PC-9 (cell line): ENCODE data around the gene MGLL. TPM values are rescaled to one million over a fixed set of nuclear protein-coding genes. Genes with fewer than 3 reads are reported as not detected.

ENCODE experiments used
- BruUV-seq: library from RNA; stranded (reverse); fragments of 400-500 nt; replicated peaks from 2 replicates; lab custom pipeline; 2021; lab: Mats Ljungman, UMichigan
- CTCF ChIA-PET: fragments of 300-600 bp; sonication (Branson Sonifier 250); formaldehyde crosslinking; loops from one replicate; lab custom pipeline; 2022; ENCODE audit warnings: antibody characterized with exemption; lab: Charles Lee
- POLR2A ChIA-PET: fragments of 300-600 bp; sonication (Branson Sonifier 250); formaldehyde crosslinking; loops from one replicate; lab custom pipeline; 2022; ENCODE audit warnings: antibody characterized with exemption; ENCODE audit not compliant: unreplicated experiment; lab: Charles Lee
- DNase-seq, 2 experiments: peaks; one replicate each; pipeline versions ENCODE4 v3.0.0 to v3.0.0-alpha.2; 2015 to 2022; ENCODE audit warnings: mixed read lengths in 1 of 2
- H2AFZ ChIP-seq: fragments of 200-600 bp; sonication (generic); 2 replicates; pipeline ENCODE4 v1.8.1; 2017; ENCODE audit warnings: antibody characterized with exemption
- H3F3A ChIP-seq: fragments of 200-600 bp; sonication (generic); 2 replicates; pipeline ENCODE4 v1.8.1; 2017; ENCODE audit warnings: antibody characterized with exemption, mild to moderate bottlenecking, low read depth; ENCODE audit not compliant: insufficient read depth
- H3K27ac ChIP-seq: fragments of 200-600 bp; sonication (generic); 2 replicates; pipeline ENCODE4 v1.6.1; 2016; ENCODE audit warnings: mixed run types
- H3K27me3 ChIP-seq: fragments of 200-600 bp; sonication (generic); 2 replicates; pipeline ENCODE4 v1.6.1; 2016; ENCODE audit warnings: low read depth, mixed run types; ENCODE audit not compliant: insufficient read depth
- H3K36me3 ChIP-seq: fragments of 200-600 bp; sonication (generic); 2 replicates; pipeline ENCODE4 v1.6.1; 2016; ENCODE audit warnings: low read depth, mixed run types
- H3K4me1 ChIP-seq: fragments of 200-600 bp; sonication (generic); replicated peaks from 2 replicates; pipeline ENCODE4 v1.6.1; 2016; ENCODE audit warnings: mixed run types; ENCODE audit not compliant: insufficient read depth
- H3K4me2 ChIP-seq: fragments of 200-600 bp; sonication (generic); 2 replicates; pipeline ENCODE4 v1.6.1; 2017; ENCODE audit warnings: mixed run types
- H3K4me3 ChIP-seq: fragments of 200-600 bp; sonication (generic); 2 replicates; pipeline ENCODE4 v1.6.1; 2016; ENCODE audit warnings: mixed run types
- H3K79me2 ChIP-seq: fragments of 200-600 bp; sonication (generic); 2 replicates; pipeline ENCODE4 v1.6.1; 2017; ENCODE audit warnings: low read depth, mixed run types
- H3K9me2 ChIP-seq: fragments of 200-600 bp; sonication (generic); 2 replicates; pipeline ENCODE4 v1.8.1; 2017; ENCODE audit warnings: mild to moderate bottlenecking; ENCODE audit not compliant: insufficient read depth
- H3K9me3 ChIP-seq: fragments of 200-600 bp; sonication (generic); 2 replicates; pipeline ENCODE4 v1.8.1; 2016; ENCODE audit warnings: low read depth; ENCODE audit not compliant: insufficient read depth
- H4K20me1 ChIP-seq: fragments of 200-600 bp; sonication (generic); 2 replicates; pipeline ENCODE4 v1.8.1; 2017; ENCODE audit not compliant: insufficient read depth
- CTCF ChIP-seq: fragments of 200-600 bp; sonication (generic); conservative IDR thresholded peaks from 2 replicates; pipeline ENCODE4 v1.6.1; 2017; ENCODE audit warnings: mixed run types, antibody characterized with exemption, mild to moderate bottlenecking, moderate library complexity
- EZH2 ChIP-seq: fragments of 200-600 bp; sonication (generic); IDR thresholded peaks from 2 replicates; pipeline ENCODE4 v1.8.0; 2017; ENCODE audit warnings: antibody characterized with exemption, low read depth
- intact Hi-C: fragments of 100-400 bp; cut with micrococcal nuclease; formaldehyde crosslinking; loops from one replicate; pipeline ENCODE4 v1.10.0; 2022; ENCODE audit not compliant: unreplicated experiment
- total RNA-seq: library from RNA; stranded (reverse); gene quantifications from 2 replicates; pipeline ENCODE4 v1.2.3, GENCODE V29; 2021

The MGLL gene
- total RNA-seq, 1 experiment from 2014 or later, result 30.7 TPM

GRCh38 chr3:127790882-127791183, 31.5 kb downstream of the MGLL start:
- H2AFZ ChIP-seq, result no peak overlapping the region
- H3K27ac ChIP-seq, result peak overlapping the region; percentile 54
- H3K79me2 ChIP-seq, result no peaks in the 10 kb centered on the region
- peak overlapping the region; percentile 58 for H3K4me2 ChIP-seq
- peaks cover 23% of the 10 kb centered on the region for H3F3A ChIP-seq
- no peaks in the 10 kb centered on the region for H3K27me3 ChIP-seq
- BruUV-seq, result no TSS peak
- no peaks in the 10 kb centered on the region for H4K20me1 ChIP-seq
- H3K9me2 ChIP-seq, result no peaks in the 10 kb centered on the region
- ChIA-PET CTCF (interaction anchor here (0.6 to 1.3 kb wide), 8 partner anchors 26 to 293 kb away, joined by 3 to 19 read pairs (median 5); no protein-coding TSS in a partner anchor), POLR2A (interaction anchor here (0.6 to 0.8 kb wide), 4 partner anchors 9 to 202 kb away, joined by 3 to 5 read pairs (median 4); no protein-coding TSS in a partner anchor)
- no peak for DNase-seq
- intact Hi-C loops, result loop anchor here (1.0 to 10.0 kb wide), 5 partner anchors 26 to 264 kb away; partner anchors contain the start of gene SEC61A1
- H3K4me1 ChIP-seq, result peaks cover 30% of the 10 kb centered on the region
- H3K9me3 ChIP-seq, result no peaks in the 10 kb centered on the region
- H3K4me3 ChIP-seq, result no peak overlapping the region
- peaks cover 5% of the 10 kb centered on the region for H3K36me3 ChIP-seq
- no peak for TF ChIP-seq CTCF
- no peak for TF ChIP-seq EZH2

GRCh38 chr3:127789990-127790881, 32.1 kb downstream of the MGLL start:
- Histone ChIP-seq H4K20me1 (no peaks in the 10 kb centered on the region), H3K36me3 (peaks cover 5% of the 10 kb centered on the region), H3K79me2 (no peaks in the 10 kb centered on the region), H3K9me2 (no peaks in the 10 kb centered on the region), H3K4me1 (peaks cover 30% of the 10 kb centered on the region), H3K9me3 (no peaks in the 10 kb centered on the region), H3F3A (peaks cover 23% of the 10 kb centered on the region), H3K4me2 (peak overlapping the region; percentile 58), H3K27ac (peak overlapping the region; percentile 54), H3K4me3 (no peak overlapping the region), H3K27me3 (no peaks in the 10 kb centered on the region), H2AFZ (no peak overlapping the region)
- CTCF ChIA-PET, result interaction anchor here (0.6 to 1.3 kb wide), 9 partner anchors 27 to 294 kb away, joined by 3 to 19 read pairs (median 5); no protein-coding TSS in a partner anchor
- no peak for DNase-seq
- no peak for TF ChIP-seq CTCF
- no peak for TF ChIP-seq EZH2
- POLR2A ChIA-PET, result interaction anchor here (0.6 to 0.8 kb wide), 3 partner anchors 9 to 21 kb away, joined by 3 to 5 read pairs (median 4); no protein-coding TSS in a partner anchor
- BruUV-seq, result no TSS peak
- intact Hi-C loops, result loop anchor here (10.0 kb wide), 1 partner anchor 265 kb away; the partner anchor contains the start of gene SEC61A1

GRCh38 chr3:127789051-127789450, 33.3 kb downstream of the MGLL start:
- Histone ChIP-seq H3K27me3 (no peaks in the 10 kb centered on the region), H3K9me2 (no peaks in the 10 kb centered on the region), H3F3A (peaks cover 23% of the 10 kb centered on the region), H3K4me3 (no peak overlapping the region), H3K4me2 (no peak overlapping the region), H3K4me1 (peaks cover 30% of the 10 kb centered on the region), H3K36me3 (no peaks in the 10 kb centered on the region), H4K20me1 (no peaks in the 10 kb centered on the region), H3K9me3 (no peaks in the 10 kb centered on the region), H3K27ac (no peak overlapping the region), H3K79me2 (no peaks in the 10 kb centered on the region), H2AFZ (no peak overlapping the region)
- intact Hi-C loops, result no loop called here
- DNase-seq, result no peak
- ChIA-PET POLR2A (no interaction called here), CTCF (interaction anchor here (1.0 kb wide), 1 partner anchor 90 kb away, joined by 3 read pairs; no protein-coding TSS in a partner anchor)
- TF ChIP-seq EZH2 (no peak), CTCF (no peak)
- no TSS peak for BruUV-seq
